CD4-positive, alpha-beta T cell treated with Interleukin-12 subunit alpha and Interleukin-12 subunit beta, for 1 hour (primary cell): ENCODE results near the gene SLC7A10.
A peak's percentile ranks its signal among the peaks of the same experiment; 100 is the strongest.
"Not testable (repeated sequence)": the region's sequence is repeated elsewhere in the genome, so short reads cannot be mapped to it uniquely, and the experiment has no call there.

Experiments
- DNase-seq: peaks from one replicate; pipeline ENCODE4 v3.0.0-alpha.2; 2020

SLC7A10 gene

DNA sequence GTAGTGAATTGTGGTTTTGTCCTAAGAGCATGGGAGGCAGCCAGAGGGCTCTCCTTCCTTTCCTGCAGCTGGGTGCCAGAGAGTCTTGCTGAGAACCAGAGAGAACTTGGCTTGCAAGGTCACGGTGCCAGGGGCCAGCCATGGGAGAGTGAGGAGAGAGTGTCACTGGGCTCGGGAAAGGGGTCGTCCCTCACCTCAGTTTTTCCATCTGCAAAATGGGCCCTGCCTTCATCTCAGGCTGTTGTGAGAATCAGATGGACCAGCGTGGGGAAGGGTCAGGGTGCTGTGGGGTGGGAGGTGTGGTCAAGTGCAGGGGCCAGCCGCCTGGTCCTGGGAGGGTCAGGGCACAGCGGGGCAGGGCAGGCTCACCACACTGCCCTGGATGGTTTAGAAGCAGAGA is 24.2 kb downstream of the SLC7A10 start:
- DNase-seq, result no peak

DNA sequence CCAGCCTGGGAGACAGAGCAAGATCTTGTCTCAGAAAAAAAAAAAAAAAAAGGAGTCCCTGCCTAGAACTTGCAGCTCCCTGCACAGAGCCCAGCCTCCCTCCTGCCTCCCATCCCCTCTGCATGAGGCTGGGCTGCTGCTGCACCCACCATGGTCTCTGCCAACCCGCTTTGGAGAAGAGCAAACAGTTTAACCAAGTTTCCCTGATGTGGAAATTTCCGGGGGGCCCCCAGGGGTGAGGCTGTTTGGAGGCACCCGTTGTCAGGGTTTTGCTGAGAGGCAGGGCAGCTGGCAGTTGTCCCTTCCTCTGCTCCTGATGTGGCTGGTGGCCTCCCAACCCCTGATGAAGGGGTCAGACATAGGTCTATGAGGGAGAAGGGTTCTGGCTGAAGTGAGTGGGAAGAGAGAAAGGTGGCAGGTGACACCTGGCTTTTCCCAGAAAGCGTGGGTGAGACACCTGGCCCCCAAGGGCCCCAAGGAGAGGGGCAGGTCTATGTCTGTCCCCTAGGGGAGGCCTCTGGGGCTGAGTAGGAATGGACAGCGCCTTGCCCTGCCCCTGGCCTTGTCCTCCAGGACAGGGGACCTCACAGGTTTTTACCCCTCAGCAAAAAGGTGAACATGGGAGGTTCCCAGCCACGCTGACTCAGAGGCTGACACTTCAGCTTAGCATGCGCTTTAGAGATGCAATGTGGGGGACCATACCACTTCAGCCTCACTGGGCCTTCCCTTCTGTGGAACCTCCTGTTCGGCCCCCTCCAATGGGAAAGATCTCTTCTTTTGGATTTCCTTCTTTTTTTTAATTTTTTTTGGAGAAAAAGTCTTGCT is 26.0 kb downstream of the SLC7A10 start:
- DNase-seq, result no peak

DNA sequence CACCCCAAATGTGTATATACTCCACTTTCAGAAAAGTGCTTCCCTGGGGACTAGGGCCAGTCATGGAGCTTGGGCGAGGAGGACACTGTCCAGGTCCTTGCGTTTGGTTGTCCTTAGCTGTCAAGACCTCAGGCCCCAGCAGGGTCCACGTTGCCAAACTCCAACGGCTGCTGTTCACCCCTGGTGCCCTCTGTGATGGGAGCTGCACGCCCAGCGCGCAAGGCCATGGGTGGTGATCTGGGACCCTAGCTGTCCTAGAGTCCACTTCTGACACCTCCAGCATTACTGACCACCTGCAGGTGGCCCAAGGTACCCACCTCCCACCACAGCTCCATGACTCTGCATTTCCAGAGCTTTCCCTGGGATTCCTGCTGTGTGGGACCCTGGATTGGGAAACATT is 27.5 kb downstream of the SLC7A10 start:
- no peak for DNase-seq

DNA sequence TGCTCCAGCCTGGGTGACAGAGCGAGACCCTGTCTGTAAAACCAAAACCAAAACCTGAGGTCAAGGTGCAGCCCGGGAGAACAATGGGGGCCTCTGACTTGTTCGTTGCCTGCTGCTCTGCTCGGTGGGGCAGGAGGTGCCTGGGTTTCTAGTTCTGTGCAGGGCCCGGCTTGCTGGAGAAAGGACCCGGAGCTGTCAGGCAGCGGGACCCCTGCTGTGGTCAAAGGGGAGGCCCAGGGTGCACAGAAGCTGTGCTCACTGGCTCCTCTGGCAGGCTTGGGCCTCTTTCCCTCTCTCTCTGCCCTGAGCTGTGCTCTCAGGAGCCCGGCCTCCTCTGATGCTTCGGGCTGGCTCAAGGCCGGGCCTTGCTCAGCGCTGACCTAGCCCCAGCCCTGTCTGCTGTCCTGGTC is 28.1 kb downstream of the SLC7A10 start:
- no peak for DNase-seq

DNA sequence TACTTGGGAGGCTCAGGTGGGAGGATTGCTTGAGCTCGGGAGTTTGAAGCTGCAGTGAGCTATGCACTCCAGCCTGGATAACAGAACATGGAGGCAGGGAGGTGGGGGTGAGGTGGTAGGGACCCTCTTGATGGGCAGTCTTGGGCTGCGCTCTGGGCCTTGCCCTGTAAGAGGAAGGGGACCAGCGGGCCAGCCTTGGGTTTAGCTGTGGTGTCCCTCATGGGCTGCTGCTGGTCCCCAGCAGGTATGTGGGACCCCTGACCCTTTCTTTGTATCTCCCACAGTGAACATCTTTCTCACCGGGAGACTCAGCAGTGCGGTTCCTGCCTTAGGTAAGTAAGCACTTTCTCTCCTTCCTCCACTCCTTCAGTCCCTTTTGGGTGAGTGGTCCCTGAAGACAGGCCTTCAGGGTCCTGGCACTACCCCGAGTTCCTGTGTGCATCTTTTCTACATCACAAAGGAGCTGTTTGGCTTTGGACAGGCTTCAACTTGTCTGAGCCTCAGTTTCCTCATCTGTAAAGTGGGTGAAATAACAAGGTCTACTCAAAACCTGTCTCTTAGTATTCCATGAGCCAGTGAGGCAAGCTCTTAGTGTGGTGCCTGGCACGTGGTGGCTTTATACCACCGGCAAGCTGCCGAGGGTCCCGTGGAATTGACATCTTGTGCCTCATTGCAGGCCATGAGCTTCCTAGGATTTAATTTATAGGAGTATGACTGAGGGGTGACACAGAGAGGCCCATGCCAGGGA is 29.0 kb downstream of the SLC7A10 start:
- DNase-seq, result no peak

DNA sequence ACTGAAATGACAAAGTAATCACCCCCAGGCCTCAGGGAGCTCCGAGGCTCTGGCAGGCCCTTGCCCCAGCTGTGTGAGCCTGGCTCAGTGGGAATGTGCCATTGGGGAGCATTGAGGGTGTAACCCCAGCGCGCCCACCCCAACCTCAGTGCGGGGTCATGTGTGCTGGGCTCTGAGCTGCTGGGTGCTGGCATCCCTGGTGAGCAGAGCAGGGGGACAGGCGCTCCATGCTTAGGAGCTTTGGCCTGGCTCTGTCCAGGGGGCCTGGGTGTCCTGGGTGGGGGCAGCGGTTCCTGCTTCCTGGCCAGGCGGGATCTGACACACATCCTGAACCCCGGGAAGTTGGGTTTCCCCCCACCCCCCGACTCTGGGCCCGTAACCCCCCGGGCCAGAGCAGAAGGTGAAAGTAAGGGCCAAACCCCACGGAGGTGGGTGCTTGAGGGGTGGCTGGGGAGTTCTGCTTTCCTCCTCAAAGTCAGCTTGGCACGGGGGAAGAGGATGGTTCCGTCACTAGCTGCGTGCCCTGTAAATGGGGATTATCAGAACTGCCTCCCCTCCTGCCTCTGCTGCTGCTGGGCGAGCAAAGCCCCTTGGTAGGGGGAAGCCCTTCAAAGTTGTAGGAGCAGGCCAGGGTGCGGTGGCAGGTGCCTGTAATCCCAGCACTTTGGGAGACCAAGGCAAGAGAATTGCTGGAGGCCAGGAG is 29.9 kb downstream of the SLC7A10 start:
- DNase-seq, result no peak

DNA sequence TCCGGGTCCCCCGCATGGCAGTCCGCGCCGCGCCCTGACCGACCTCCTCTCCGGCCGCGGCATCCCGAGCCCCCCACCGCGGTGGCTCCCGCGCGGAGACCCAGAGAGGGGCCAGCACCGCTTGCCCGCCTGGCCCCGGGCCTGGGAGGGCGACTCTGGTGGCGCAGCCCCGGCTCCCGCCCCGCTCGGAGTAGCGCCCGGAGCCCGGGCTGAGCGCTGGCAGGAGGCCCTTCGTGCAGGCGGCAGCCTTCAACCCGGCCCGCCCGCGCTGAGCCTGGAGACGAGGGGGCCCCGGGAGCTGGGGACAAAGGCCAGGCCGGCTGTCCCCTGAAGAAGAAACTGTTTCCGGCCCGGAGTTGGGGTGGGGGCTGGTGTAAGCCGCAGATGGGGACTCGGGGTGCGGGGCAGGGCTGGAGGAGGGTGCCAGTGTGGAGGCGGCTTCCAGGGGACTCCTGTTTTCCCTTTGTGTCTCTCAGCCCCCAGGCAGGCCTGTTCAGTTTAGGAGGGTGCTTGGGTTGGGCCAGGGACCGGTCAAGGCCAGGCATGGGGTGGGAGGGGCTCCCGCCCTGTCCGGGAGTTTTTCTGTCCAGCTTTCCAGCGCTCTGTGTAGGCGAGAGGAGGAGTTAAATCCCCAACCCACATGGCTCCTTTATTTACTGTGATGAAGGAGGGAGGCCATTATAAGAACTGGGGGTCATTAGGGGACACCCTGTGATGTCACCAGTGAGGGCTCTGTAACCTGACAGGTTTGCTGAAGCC is 30.6 kb downstream of the SLC7A10 start:
- no peak for DNase-seq

DNA sequence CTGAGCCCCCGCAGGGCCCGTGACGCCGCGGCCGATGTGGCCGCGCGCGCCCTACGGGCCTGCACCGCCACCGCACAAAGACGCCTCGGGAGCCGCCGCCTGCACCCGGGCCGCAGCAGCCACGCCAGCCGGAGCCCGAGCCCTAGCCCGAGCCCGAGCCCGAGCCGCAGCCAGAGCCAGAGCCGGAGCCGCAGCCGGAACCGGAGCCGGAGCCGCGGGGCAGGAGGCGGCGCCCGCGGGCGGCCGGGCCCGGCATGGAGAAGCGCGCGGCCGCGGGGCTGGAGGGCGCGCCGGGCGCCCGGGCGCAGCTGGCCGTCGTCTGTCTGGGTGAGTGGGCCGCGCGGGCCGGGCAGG is 31.1 kb downstream of the SLC7A10 start:
- DNase-seq, result no peak

DNA sequence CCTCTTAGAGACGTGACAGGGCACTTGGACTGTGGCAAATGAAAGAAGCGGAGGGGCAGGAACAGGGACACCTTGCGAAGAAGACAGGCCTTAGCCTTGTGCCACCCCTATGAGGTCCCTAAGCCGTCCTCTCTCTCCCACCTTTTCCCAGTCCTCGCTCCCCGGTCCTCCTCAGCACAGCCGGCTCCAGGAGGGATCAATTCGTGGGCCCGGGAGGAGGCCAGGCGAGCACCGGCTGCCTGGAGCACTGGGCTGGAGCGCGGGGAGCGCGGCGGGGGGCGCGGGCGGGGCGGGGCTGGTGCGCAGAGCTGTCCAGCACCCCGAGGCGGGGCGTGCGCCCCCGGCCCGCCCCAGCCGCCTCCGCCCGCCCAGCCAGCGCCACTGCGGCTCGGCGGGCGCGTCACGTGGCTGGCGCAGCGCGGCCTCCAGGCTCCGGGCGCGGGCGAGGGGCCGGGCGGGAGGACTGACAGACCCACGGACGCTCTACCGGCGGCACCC is 31.7 kb downstream of the SLC7A10 start, which contains the start of gene LRP3:
Gene LRP3, plus strand, starts transcription at position 466 of the 498 bp plus-strand sequence. CDS start 456 bp downstream, outside the sequence.
- no peak for DNase-seq

DNA sequence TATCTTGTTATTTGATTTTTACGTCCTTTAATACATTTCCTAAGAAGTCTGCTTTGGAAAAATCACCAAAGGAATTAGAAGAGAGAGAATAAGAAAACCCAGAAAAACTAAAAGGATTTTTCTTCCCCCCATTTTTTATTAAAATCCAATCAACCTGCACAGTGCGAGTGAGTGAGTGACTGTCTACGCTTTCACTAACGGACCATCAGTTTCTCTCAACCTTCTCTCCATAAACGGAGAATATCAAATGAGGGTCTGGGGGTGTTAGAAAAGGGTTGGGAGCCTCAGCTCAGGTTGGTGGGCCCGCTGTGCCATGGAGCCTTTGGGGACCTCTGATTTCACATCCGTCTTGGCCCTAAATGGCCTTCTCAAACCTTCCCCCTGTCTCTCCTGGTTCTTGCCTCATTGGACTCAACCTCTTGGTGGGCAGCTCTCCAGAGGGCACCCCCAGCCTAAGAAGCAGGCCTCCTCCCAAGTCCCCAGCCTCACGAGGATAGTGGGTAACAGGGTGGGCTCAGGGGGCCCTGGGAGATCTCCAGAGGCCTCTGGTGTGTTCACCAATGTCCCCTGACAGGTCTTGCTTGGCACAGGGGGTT is 32.3 kb downstream of the SLC7A10 start:
- no peak for DNase-seq

DNA sequence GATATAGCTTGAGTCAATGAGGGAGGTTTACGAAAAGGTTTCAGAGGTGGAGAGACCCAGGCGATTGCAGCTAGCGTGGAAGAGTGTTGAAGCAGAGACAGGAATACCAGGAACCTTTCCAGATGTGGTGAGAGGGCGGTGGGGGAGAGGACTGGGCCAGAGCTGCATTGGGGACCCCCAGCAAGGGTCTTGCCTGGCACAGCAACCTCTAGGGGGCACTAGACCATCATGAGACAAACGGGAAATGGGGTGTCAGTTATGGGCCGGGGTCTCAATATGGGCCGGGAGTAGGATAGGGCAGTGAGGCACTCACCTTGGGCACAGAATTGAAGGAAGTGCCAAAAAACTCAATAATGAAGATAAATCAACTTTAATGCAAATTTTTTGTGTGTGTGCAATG is 33.6 kb downstream of the SLC7A10 start:
- no peak for DNase-seq

DNA sequence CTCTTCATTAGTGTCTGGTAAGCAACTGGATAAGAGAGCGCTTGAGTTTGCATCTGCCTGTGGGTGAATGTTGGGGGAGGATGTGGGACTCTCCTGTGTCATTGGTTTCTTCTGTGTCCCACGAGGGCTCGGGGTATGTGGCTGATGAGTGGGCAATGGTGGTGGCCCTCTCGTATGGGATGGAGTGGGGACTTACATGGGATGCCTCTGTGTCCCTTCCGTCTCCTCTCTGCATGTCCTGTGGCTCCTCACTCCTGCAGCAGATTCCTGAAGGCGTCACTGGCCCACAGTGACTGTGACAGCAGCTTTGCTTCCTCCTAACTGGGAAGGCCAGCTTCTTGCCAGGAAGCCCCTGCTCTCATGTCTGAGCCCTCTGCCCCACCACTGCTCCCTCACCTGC is 34.1 kb downstream of the SLC7A10 start:
- no peak for DNase-seq

DNA sequence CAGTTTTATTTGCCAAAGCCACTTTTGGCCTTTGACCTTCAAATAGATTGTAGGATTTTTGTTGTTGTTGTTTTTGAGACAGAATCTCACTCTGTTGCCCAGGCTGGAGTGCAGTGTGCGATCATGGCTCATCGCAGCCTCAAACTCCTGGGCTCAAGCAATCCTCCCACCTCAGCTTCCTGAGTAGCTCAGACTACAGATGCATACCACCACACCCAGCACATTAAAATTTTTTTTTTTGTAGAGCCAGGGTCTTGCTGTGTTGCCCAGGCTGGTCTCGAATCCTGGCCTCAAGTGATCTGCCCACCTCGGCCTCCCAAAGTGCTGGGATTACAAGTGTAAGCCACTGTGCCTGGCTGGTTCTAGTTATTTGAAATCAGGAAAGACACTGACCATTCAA is 34.6 kb downstream of the SLC7A10 start:
- DNase-seq, result not testable (repeated sequence)

DNA sequence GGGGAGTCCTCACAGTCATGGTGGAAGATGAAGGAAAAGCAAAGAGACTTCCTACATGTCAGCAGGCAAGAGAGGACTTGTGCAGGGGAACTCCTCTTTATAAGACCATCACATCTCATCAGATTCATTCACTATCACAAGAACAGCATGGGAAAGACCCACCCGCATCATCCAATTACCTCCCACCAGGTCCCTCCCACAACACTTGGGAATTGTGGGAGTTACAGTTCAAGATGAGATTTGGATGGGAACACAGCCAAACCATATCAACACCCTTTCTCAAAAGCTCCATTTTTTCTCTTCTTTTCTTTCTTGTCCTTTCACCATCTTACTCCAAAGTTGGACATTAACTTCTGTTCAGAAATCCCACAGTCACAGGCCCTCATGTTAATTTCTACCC is 36.2 kb downstream of the SLC7A10 start:
- DNase-seq, result no peak

DNA sequence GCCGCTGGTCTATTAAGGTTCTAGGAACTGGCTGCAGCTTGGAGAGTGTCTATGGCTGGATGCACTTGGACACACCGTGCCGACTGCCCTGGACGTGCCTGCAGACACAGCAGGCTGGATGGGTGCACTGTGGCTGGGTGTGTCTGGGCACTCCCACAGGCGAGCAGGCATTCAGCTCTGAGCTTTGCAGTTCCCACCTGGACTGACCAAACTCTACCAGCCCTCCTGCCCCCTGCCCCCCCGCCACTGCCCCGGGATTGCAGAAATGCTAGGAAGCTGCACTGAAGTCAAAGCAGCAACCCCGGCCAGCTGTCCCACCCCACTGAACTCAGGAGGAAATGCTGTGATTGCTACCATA is 38.5 kb downstream of the SLC7A10 start:
- no peak for DNase-seq

DNA sequence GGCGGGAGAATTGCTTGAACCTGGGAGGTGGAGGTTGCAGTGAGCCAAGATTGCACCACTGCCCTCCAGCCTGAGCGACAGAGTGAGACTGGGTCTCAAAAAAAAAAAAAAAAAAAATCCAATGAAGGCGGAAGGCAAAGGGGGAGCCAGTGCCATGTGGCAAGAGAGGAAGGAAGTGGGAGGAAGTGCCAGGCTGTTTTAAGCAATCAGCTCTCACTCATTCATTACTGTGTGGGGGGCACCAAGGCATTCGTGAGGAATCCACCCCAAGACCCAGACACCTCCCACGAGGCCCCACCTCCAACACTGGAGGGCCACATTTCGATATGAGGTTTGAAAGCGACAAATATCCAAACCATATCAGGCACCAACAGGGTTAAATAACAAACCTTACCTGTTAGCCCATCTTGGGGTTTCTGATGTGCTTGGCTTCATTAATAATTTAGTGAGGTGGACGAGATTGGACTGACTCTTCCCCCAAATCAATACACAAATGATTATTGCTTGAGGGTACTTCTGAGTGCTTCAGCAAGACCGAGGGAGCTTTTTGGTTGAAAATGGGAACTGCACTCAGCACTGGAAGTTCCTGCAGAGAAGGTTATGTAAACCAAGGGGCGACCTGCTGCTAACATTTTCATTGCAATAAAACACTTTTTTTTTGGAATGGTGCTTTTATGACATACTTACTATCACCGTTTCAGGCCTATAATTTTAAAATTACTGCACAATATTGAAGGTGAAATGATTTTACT is 39.0 kb downstream of the SLC7A10 start:
- DNase-seq, result no peak

DNA sequence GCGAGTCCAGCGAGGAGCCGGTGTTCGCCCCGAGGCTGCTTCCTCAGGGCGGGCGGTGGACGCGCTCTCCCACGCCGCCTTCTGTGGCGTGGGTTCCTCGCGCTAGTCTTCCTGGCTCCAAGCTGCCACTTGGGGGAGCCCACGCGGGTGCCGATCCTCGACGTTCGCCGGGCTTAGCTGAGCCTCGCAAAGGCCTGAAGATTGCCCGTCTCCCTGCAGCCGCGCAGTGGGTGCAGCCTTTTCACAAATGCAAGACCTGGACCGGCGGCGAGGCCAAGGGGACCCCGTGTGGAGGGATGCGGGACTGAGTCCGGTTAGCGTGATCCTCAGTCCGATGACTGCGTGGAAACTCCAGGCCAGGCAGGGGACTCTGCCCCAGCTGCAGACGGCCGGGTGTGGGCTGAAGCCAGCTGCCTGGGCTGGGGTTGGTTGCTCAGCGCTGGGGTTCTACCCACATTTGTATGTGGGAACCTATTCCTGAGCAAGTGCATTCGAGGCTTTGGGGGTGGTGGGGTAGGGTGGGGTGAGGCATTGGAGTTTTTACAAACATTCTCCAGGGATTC is 48.2 kb downstream of the SLC7A10 start:
- peak; percentile 87 for DNase-seq

DNA sequence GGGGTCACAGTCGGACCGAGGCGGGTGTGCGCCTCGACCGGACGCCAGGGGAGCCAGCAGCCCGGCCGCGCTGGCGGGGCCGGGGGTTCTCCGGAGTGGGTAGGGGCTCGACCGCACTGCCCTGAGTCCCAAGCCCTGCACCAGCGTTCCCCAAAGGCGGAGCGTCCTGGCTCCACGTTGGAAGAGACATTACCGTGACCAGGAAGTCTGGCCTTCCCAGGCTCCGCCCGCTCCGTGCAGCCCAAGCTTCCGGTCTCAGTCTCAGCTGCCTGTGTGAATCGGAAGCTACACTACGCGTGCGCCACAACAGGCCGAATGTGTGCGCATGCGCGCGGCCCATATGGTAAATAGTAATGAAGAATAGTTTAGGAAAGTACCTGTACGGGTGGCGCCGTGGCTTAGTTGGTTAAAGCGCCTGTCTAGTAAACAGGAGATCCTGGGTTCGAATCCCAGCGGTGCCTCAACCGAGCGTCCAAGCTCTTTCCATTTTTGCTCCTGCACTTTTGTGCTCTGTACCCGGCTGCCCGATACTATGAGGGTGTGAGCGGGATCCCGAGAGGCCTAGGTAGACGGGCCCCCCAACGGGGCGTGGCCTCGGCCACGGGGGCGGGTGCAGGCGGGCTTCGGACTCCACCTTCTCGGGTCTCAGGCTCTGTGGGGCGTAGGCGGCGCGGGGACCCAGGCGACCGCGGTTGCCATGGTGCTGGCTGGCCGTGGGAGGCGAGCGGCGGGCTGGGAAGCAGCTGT is 48.8 kb downstream of the SLC7A10 start:
- peak; percentile 98 for DNase-seq

DNA sequence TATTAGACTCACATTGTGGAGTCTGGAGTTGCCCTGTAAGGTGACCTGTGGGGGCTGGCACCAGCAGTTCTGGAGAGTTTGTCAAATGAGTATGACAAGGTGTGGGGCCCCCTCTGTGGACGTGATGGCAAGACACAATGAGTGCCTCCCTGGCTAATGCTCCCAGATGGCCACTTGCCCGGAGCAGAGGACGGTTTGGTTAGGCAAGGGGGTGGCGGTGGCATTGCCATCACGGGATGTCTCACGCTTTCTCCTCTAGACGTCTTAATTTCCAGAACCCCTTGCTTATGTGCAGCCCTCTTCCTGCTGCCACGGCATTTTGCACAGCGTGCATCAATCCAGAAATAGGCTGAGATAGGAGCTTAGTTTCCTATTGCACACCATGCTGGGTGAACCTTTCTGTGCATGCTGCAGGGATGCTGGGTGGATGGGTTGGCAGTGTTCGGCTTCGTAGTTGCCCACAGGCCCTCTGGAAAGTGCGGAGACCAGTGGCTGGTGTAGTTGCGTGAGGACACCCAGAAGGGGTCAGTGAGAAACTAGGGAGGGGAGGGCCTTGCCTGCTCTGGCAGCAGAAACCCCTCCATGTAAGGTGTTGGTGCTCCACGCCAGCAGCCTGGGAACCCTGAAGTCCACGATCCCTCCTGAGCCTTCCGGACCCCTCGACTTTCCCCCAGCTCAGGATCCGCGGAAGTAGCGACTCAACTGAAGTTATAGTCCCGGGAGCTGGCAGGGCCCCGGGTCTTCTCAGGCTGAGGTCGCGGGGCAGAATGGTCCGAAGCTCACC is 49.6 kb downstream of the SLC7A10 start:
- DNase-seq, result peak; percentile 24
